ENCODE data around the gene MED22.

The MED22 gene

DNA sequence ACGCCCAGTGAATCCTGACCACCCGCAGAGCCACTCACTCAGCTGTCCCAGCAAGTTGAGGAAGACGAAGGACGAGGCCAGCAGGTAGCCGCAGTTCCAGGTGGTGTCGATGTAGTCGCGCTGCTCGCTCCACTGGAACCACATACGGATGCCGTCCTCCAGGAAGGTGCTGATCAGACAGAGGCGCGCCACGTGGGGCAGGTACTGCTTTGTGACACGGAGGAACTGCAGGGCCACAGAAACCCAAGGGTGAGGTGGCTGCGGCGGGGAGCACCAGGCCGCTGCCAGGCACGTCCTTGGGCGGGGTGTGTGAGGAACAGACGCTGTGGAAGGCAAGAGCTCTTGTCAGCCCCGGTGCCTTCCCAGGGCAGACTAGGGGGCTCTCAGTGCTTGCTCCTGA, 19.3 kb upstream of the MED22 start:
- no peaks in the 10 kb centered on the region for H3K9me2 ChIP-seq (replicated peaks; ENCODE audit: insufficient read depth, low read length)
- no peak for TF ChIP-seq EZH2phosphoT487 (conservative IDR thresholded peaks at IDR 0.05; ENCODE audit: low read length)
- TF ChIP-seq, protein P1, sequence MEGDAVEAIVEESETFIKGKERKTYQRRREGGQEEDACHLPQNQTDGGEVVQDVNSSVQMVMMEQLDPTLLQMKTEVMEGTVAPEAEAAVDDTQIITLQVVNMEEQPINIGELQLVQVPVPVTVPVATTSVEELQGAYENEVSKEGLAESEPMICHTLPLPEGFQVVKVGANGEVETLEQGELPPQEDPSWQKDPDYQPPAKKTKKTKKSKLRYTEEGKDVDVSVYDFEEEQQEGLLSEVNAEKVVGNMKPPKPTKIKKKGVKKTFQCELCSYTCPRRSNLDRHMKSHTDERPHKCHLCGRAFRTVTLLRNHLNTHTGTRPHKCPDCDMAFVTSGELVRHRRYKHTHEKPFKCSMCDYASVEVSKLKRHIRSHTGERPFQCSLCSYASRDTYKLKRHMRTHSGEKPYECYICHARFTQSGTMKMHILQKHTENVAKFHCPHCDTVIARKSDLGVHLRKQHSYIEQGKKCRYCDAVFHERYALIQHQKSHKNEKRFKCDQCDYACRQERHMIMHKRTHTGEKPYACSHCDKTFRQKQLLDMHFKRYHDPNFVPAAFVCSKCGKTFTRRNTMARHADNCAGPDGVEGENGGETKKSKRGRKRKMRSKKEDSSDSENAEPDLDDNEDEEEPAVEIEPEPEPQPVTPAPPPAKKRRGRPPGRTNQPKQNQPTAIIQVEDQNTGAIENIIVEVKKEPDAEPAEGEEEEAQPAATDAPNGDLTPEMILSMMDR (IDR thresholded peaks at IDR 0.05; ENCODE audit: insufficient read depth, low read length, poor library complexity, severe bottlenecking) = no peak

DNA sequence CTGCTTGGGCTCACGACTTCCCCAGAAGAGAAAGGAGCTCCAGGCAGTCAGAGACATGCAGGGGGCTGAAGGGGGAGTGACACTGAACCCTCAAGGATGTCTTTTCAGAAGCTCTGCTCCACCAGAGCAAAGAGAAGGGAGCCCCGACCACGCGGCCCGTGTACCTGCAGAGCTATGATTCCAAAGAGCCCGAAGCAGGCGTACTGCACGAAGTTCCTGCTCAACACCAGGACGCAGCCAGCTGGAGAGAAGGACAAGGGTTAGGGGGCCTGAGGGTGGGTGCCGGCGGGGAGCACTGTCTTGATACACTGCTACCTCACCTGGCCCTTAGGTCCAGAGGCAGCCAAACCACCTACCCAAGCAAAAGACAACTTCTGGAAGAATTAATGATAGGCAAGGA, 18.5 kb upstream of the MED22 start:
- H3K79me2 ChIP-seq (ENCODE audit: insufficient read depth, low read length) = peaks cover 46% of the 10 kb centered on the region
- H3K9me3 ChIP-seq (ENCODE audit: insufficient read depth, low read length) = no peaks in the 10 kb centered on the region
- H3K9ac ChIP-seq (ENCODE audit: low read length) = no peak overlapping the region
- no peak for TF ChIP-seq EZH2phosphoT487 (conservative IDR thresholded peaks at IDR 0.05; ENCODE audit: low read length)
- TF ChIP-seq, protein P1 (IDR thresholded peaks at IDR 0.05; ENCODE audit: insufficient read depth, low read length, poor library complexity, severe bottlenecking) = no peak
- H2AFZ ChIP-seq (ENCODE audit: low read depth, low read length, severe bottlenecking) = no peak overlapping the region
- no peaks in the 10 kb centered on the region for H3K9me2 ChIP-seq (replicated peaks; ENCODE audit: insufficient read depth, low read length)
- no peaks in the 10 kb centered on the region for H3K27me3 ChIP-seq (ENCODE audit: low read length)
- no peak overlapping the region for H3K27ac ChIP-seq (ENCODE audit: low read depth, low read length)
- H3K36me3 ChIP-seq (ENCODE audit: low read length) = peaks cover 6% of the 10 kb centered on the region
- H3F3A ChIP-seq (ENCODE audit: insufficient read depth) = no peaks in the 10 kb centered on the region
- H4K20me1 ChIP-seq (ENCODE audit: low read depth, low read length) = no peaks in the 10 kb centered on the region; the same call in 1 of the 2 replicates
- H3K4me3 ChIP-seq (ENCODE audit: insufficient read depth, low read length, poor library complexity, severe bottlenecking) = no peak overlapping the region
- H3K4me2 ChIP-seq (ENCODE audit: low read depth, low read length, poor library complexity, severe bottlenecking) = no peak overlapping the region

More for the DNA sequence above, 19.3 kb upstream of the MED22 start:
- no peaks in the 10 kb centered on the region for H3K9me3 ChIP-seq (ENCODE audit: insufficient read depth, low read length)
- H3K27ac ChIP-seq (ENCODE audit: low read depth, low read length) = no peak overlapping the region
- H3K79me2 ChIP-seq (ENCODE audit: insufficient read depth, low read length) = peaks cover 53% of the 10 kb centered on the region
- H3K9ac ChIP-seq (ENCODE audit: low read length) = no peak overlapping the region
- no peak overlapping the region for H2AFZ ChIP-seq (ENCODE audit: low read depth, low read length, severe bottlenecking)
- no peaks in the 10 kb centered on the region for H3K27me3 ChIP-seq (ENCODE audit: low read length)
- H3K4me2 ChIP-seq (ENCODE audit: low read depth, low read length, poor library complexity, severe bottlenecking) = no peak overlapping the region
- H4K20me1 ChIP-seq (ENCODE audit: low read depth, low read length) = no peaks in the 10 kb centered on the region; the same call in 1 of the 2 replicates
- H3K4me3 ChIP-seq (ENCODE audit: insufficient read depth, low read length, poor library complexity, severe bottlenecking) = no peak overlapping the region
- H3F3A ChIP-seq (ENCODE audit: insufficient read depth) = no peaks in the 10 kb centered on the region
- peaks cover 6% of the 10 kb centered on the region for H3K36me3 ChIP-seq (ENCODE audit: low read length)

DNA sequence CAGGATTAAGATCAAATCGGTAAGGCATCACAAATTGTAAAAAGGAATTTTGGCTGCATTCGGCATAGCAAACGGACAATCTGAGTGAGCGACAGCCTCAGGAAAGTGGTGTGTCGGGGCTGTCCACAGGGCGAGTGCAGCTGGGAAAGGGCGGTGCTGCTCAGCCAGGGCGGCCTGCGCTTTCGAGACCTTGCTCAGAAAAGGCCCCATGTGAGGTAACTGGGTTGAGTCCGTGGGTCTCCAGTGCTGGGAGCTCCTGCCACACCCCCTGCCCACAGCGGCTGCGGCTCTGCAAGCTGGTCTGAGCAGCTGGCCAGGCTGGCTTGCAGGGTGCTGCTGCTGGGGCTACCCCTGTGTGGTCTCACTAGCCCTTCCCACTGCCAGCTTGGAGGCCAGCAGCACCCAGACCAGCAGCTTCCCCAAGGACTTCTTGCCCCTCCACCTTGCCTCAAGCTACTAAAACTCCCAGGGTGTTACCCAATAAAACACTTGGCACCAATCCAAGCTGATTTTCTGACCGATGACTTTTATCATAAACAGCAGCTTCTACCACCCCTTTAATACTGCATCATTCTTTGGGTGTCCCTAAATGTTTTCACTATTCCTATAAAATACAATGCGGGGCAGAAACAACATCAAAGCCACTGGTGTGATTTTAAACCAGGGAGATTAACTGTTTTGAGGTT, 14.6 kb upstream of the MED22 start:
- Histone ChIP-seq H3K27me3 (ENCODE audit: low read length) (no peaks in the 10 kb centered on the region), H2AFZ (ENCODE audit: low read depth, low read length, severe bottlenecking) (no peak overlapping the region), H3K9me3 (ENCODE audit: insufficient read depth, low read length) (no peaks in the 10 kb centered on the region), H3K27ac (ENCODE audit: low read depth, low read length) (no peak overlapping the region), H3K9me2 (replicated peaks; ENCODE audit: insufficient read depth, low read length) (no peaks in the 10 kb centered on the region), H3K4me2 (ENCODE audit: low read depth, low read length, poor library complexity, severe bottlenecking) (no peak overlapping the region), H3F3A (ENCODE audit: insufficient read depth) (0 out of 2 replicates have a peak, but pooled peaks cover 5% of the 10 kb centered on the region), H3K36me3 (ENCODE audit: low read length) (peaks cover 6% of the 10 kb centered on the region), H3K4me3 (ENCODE audit: insufficient read depth, low read length, poor library complexity, severe bottlenecking) (no peak overlapping the region), H3K79me2 (ENCODE audit: insufficient read depth, low read length) (peaks cover 9% of the 10 kb centered on the region; the same call in 1 of the 2 replicates), H4K20me1 (ENCODE audit: low read depth, low read length) (no peaks in the 10 kb centered on the region), H3K9ac (ENCODE audit: low read length) (no peak overlapping the region)
- TF ChIP-seq EZH2phosphoT487 (conservative IDR thresholded peaks at IDR 0.05; ENCODE audit: low read length) = no peak
- TF ChIP-seq, protein P1 (IDR thresholded peaks at IDR 0.05; ENCODE audit: insufficient read depth, low read length, poor library complexity, severe bottlenecking) = no peak

Measured in SU-DHL-6 (cell line).